ENCODE data around the gene SMPDL3B. TPM values are rescaled to one million over a fixed set of nuclear protein-coding genes. Genes with fewer than 3 reads are reported as not detected.

The SMPDL3B gene
- total and polyA plus RNA-seq, 2 of the 4 experiments (the other 2 are of a cell fraction), result not detected

DNA sequence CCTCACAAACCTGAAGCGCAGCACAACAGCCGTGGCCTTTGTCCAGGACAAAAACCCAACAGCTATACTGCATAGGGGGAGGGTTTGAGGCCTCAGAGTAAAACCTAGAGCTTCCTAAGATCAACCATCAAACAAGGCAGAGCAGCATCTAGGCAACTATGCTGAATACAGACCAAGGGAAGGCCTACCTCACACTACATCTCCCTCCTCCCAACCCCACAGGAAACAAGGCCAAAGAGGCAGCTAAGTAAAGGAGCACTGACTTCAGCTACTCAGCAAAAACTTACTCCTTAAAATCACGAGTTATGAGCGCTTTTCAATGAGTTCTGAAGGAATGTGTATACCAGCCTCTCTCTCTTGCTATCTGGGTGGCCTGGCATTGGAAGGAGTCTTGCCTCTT is 37.3 kb downstream of the SMPDL3B start:
- H3K36me3 ChIP-seq (ENCODE audit: control insufficient read depth, insufficient read depth, low read length), result peaks cover 10% of the 10 kb centered on the region
- H3K56ac ChIP-seq (ENCODE audit: extremely low read depth, insufficient read depth, low read length), result no peak overlapping the region
- H4K20me1 ChIP-seq (ENCODE audit: insufficient read depth, low read length), result no peaks in the 10 kb centered on the region
- H3K9me1 ChIP-seq (ENCODE audit: insufficient read depth, low read length), result peaks cover 19% of the 10 kb centered on the region
- H3K27me3 ChIP-seq (ENCODE audit: control insufficient read depth, insufficient read depth, low read length), result no peaks in the 10 kb centered on the region
- no peak for DNase-seq
- no peak overlapping the region for H3K14ac ChIP-seq (replicated peaks; ENCODE audit: low read depth, low read length)
- POLR2A ChIA-PET (ENCODE audit: unreplicated experiment), result interaction anchor here (0.6 kb wide), 1 partner anchor 155 kb away, joined by 6 read pairs; no protein-coding TSS in a partner anchor
- H3K4me1 ChIP-seq (ENCODE audit: control insufficient read depth, insufficient read depth, low read length), result peaks cover 17% of the 10 kb centered on the region
- H3K18ac ChIP-seq (ENCODE audit: low read depth, low read length), result no peak overlapping the region
- H4K5ac ChIP-seq (ENCODE audit: low read depth, low read length), result no peak overlapping the region
- H3K27ac ChIP-seq (ENCODE audit: insufficient read depth, low read length), result no peak overlapping the region
- BruUV-seq (replicated peaks), result no TSS peak
- no peak overlapping the region for H2AFZ ChIP-seq (replicated peaks; ENCODE audit: low read length, poor library complexity)
- intact Hi-C loops (cut with micrococcal nuclease) (no loop called here), in situ Hi-C loops (cut with MboI; ENCODE audit: low sequenced_read_pairs) (no loop called here), dilution Hi-C loops (cut with HindIII; ENCODE audit: low sequenced_read_pairs, unreplicated experiment) (no loop called here)
- no peak overlapping the region for H2BK120ac ChIP-seq (ENCODE audit: low read depth, low read length)
- no peak for TF ChIP-seq RAD21 (IDR thresholded peaks at IDR 0.05; ENCODE audit: low read length)
- TF ChIP-seq, protein P1, sequence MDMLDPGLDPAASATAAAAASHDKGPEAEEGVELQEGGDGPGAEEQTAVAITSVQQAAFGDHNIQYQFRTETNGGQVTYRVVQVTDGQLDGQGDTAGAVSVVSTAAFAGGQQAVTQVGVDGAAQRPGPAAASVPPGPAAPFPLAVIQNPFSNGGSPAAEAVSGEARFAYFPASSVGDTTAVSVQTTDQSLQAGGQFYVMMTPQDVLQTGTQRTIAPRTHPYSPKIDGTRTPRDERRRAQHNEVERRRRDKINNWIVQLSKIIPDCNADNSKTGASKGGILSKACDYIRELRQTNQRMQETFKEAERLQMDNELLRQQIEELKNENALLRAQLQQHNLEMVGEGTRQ (IDR thresholded peaks at IDR 0.05; ENCODE audit: low read depth, low read length), result no peak
- no peak for TF ChIP-seq MAZ (IDR thresholded peaks at IDR 0.05; ENCODE audit: borderline replicate concordance, low read depth, low read length)
- no peak for TF ChIP-seq CEBPB (IDR thresholded peaks at IDR 0.05; ENCODE audit: low read depth, low read length)
- TF ChIP-seq FOS (IDR thresholded peaks at IDR 0.05; ENCODE audit: low read depth, low read length), result no peak
- TF ChIP-seq, protein P2, sequence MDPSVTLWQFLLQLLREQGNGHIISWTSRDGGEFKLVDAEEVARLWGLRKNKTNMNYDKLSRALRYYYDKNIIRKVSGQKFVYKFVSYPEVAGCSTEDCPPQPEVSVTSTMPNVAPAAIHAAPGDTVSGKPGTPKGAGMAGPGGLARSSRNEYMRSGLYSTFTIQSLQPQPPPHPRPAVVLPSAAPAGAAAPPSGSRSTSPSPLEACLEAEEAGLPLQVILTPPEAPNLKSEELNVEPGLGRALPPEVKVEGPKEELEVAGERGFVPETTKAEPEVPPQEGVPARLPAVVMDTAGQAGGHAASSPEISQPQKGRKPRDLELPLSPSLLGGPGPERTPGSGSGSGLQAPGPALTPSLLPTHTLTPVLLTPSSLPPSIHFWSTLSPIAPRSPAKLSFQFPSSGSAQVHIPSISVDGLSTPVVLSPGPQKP (IDR thresholded peaks at IDR 0.05; ENCODE audit: borderline replicate concordance, low read depth, low read length), result no peak
- TF ChIP-seq MXI1 (IDR thresholded peaks at IDR 0.05; ENCODE audit: borderline replicate concordance, low read depth, low read length), result no peak
- TF ChIP-seq BHLHE40 (IDR thresholded peaks at IDR 0.05; ENCODE audit: low read depth, low read length), result no peak
- TF ChIP-seq NFE2L2 (IDR thresholded peaks at IDR 0.05; ENCODE audit: low read depth, low read length), result no peak
- TF ChIP-seq SMC3 (IDR thresholded peaks at IDR 0.05; ENCODE audit: low read depth, low read length), result no peak
- TF ChIP-seq POLR2A (IDR thresholded peaks at IDR 0.05; ENCODE audit: low read depth, low read length), result no peak
- TF ChIP-seq RCOR1 (IDR thresholded peaks at IDR 0.05; ENCODE audit: insufficient replicate concordance, low read length), result no peak
- no peak for TF ChIP-seq RFX5 (IDR thresholded peaks at IDR 0.05; ENCODE audit: low read depth, low read length)
- TF ChIP-seq, protein P3, sequence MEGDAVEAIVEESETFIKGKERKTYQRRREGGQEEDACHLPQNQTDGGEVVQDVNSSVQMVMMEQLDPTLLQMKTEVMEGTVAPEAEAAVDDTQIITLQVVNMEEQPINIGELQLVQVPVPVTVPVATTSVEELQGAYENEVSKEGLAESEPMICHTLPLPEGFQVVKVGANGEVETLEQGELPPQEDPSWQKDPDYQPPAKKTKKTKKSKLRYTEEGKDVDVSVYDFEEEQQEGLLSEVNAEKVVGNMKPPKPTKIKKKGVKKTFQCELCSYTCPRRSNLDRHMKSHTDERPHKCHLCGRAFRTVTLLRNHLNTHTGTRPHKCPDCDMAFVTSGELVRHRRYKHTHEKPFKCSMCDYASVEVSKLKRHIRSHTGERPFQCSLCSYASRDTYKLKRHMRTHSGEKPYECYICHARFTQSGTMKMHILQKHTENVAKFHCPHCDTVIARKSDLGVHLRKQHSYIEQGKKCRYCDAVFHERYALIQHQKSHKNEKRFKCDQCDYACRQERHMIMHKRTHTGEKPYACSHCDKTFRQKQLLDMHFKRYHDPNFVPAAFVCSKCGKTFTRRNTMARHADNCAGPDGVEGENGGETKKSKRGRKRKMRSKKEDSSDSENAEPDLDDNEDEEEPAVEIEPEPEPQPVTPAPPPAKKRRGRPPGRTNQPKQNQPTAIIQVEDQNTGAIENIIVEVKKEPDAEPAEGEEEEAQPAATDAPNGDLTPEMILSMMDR (conservative IDR thresholded peaks at IDR 0.05; ENCODE audit: low read depth, low read length), result no peak
- TF ChIP-seq MAFK (IDR thresholded peaks at IDR 0.05; ENCODE audit: low read depth, low read length), result no peak
- no peak for TF ChIP-seq CHD1 (IDR thresholded peaks at IDR 0.05; ENCODE audit: low read depth, low read length)
- H3K9ac ChIP-seq (ENCODE audit: low read depth, low read length), result no peak overlapping the region
- H2BK20ac ChIP-seq (ENCODE audit: low read depth, low read length), result no peak overlapping the region
- no peak overlapping the region for H3K4ac ChIP-seq (ENCODE audit: low read depth, low read length)
- H3K79me1 ChIP-seq (ENCODE audit: low read depth in 1 of 2, low read length in 2 of 2), result peaks cover 4 to 25% of the 10 kb centered on the region in 2 experiments; a peak in 3 of 4 replicates
- H4K8ac ChIP-seq (ENCODE audit: low read depth in 2 of 2, low read length in 2 of 2), result no peak overlapping the region
- no peak overlapping the region for H3K4me2 ChIP-seq (ENCODE audit: low read depth, low read length)
- H2AK5ac ChIP-seq (ENCODE audit: low read depth, low read length), result no peak overlapping the region
- no peak overlapping the region for H2AK9ac ChIP-seq (replicated peaks; ENCODE audit: low read depth, low read length, poor library complexity)
- no peak overlapping the region for H4K91ac ChIP-seq (ENCODE audit: insufficient read depth, low read depth, low read length)
- no peak overlapping the region for H3K4me3 ChIP-seq (ENCODE audit: insufficient read depth, low read depth, low read length)
- H2BK15ac ChIP-seq (ENCODE audit: low read depth, low read length), result no peak overlapping the region
- CTCF ChIA-PET, result interaction anchor here (0.6 kb wide), 2 partner anchors 117 to 244 kb away, joined by 3 to 4 read pairs; no protein-coding TSS in a partner anchor
- no peak for ATAC-seq (ENCODE audit: low read depth)
- H3K9me3 ChIP-seq (ENCODE audit: control insufficient read depth, insufficient read depth, low read length), result no peaks in the 10 kb centered on the region
- no peak overlapping the region for H2BK5ac ChIP-seq (ENCODE audit: low read depth, low read length, poor library complexity, severe bottlenecking)
- H3K23ac ChIP-seq (ENCODE audit: low read depth, low read length), result no peak overlapping the region
- no CpG with 5 or more reads among the region's 4 CpGs for WGBS, 2 experiments (ENCODE audit: extremely low coverage in 2 of 2, insufficient read length in 1 of 2)

Data from IMR-90 (cell line).